Endothelial cell of umbilical vein (primary cell): ENCODE measurements around the gene SUGCT.

Experiments
- EZH2 ChIP-seq: IDR thresholded peaks from 2 replicates; pipeline ENCODE4 v1.6.1; 2012; ENCODE audit warnings: borderline replicate concordance, low read depth, mild to moderate bottlenecking, moderate library complexity, low read length, inconsistent platforms; ENCODE audit not compliant: severe bottlenecking
- FOS ChIP-seq: IDR thresholded peaks from 2 replicates; pipeline ENCODE4 v1.6.1; 2011; ENCODE audit warnings: mild to moderate bottlenecking, low read length, moderate library complexity, borderline replicate concordance; ENCODE audit not compliant: insufficient read depth
- GATA2 ChIP-seq: IDR thresholded peaks from 2 replicates; pipeline ENCODE4 v1.7.0; 2011; ENCODE audit warnings: low read depth, mild to moderate bottlenecking, moderate library complexity, mixed read lengths, low read length; ENCODE audit not compliant: insufficient read length, insufficient read depth
- JUN ChIP-seq: IDR thresholded peaks from 2 replicates; pipeline ENCODE4 v1.6.1; 2011; ENCODE audit warnings: borderline replicate concordance, low read depth; ENCODE audit not compliant: insufficient read length, insufficient read depth
- MYC ChIP-seq: IDR thresholded peaks from one replicate; pipeline ENCODE4 v1.6.1; 2011; ENCODE audit warnings: mild to moderate bottlenecking, low read depth, low read length
- POLR2A ChIP-seq: IDR thresholded peaks from 2 replicates; pipeline ENCODE4 v1.6.1; 2012; ENCODE audit warnings: low read depth, mild to moderate bottlenecking, control low read depth, low read length
- POLR2AphosphoS5 ChIP-seq: IDR thresholded peaks from 2 replicates; pipeline ENCODE4 v1.6.1; 2012; ENCODE audit warnings: low read depth, mild to moderate bottlenecking, control low read depth, low read length, moderate library complexity; ENCODE audit not compliant: insufficient read depth
- TF ChIP-seq, protein P1 (sequence below), 2 donors: IDR thresholded peaks; 1 replicate in 1 of 2; 2 replicates in 1 of 2; pipeline ENCODE4 v1.5.1; 2011; ENCODE audit warnings: low read length in 2 of 2, mild to moderate bottlenecking in 2 of 2, moderate library complexity in 2 of 2, control low read depth in 1 of 2, inconsistent platforms in 1 of 2, low read depth in 1 of 2; ENCODE audit not compliant: insufficient read depth in 1 of 2; ENCODE audit errors: extremely low read depth in 1 of 2
- TF ChIP-seq, protein P2 (sequence below): IDR thresholded peaks from 2 replicates; pipeline ENCODE4 v1.6.1; 2011; ENCODE audit not compliant: insufficient read depth, insufficient read length

DNA sequence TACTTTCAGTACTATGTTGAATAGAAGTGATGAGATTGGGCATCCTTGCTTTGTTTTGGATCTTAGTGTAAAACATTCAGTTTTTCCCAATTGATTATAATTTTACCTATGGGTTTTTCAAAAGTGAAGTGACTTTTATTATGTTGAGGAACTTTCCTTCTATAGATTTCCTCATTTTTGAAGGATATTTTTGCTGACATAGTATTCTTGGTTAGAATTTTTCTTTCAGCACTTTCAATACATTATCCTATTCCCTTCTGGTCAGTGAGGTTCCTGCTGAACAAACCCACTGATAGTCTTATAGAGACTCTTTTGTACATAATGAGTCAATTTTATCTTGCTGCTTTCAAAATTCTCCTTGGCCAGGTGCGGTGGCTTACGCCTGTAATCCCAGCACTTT lies 297.2 kb downstream of the SUGCT start:
- TF ChIP-seq POLR2AphosphoS5 (no peak), EZH2 (no peak), POLR2A (no peak), JUN (no peak), MYC (no peak), FOS (no peak), GATA2 (no peak)
- TF ChIP-seq, protein P1, sequence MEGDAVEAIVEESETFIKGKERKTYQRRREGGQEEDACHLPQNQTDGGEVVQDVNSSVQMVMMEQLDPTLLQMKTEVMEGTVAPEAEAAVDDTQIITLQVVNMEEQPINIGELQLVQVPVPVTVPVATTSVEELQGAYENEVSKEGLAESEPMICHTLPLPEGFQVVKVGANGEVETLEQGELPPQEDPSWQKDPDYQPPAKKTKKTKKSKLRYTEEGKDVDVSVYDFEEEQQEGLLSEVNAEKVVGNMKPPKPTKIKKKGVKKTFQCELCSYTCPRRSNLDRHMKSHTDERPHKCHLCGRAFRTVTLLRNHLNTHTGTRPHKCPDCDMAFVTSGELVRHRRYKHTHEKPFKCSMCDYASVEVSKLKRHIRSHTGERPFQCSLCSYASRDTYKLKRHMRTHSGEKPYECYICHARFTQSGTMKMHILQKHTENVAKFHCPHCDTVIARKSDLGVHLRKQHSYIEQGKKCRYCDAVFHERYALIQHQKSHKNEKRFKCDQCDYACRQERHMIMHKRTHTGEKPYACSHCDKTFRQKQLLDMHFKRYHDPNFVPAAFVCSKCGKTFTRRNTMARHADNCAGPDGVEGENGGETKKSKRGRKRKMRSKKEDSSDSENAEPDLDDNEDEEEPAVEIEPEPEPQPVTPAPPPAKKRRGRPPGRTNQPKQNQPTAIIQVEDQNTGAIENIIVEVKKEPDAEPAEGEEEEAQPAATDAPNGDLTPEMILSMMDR (IDR thresholded peaks at IDR 0.05; ENCODE audit: extremely low read depth in 1 of 2, insufficient read depth in 1 of 2, low read depth in 1 of 2, low read length in 2 of 2): no peak
- TF ChIP-seq, protein P2, sequence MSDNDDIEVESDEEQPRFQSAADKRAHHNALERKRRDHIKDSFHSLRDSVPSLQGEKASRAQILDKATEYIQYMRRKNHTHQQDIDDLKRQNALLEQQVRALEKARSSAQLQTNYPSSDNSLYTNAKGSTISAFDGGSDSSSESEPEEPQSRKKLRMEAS: no peak
